ENCODE results near the gene FADS6. TPM values are rescaled to one million over a fixed set of nuclear protein-coding genes. Genes with fewer than 3 reads are reported as not detected.

The FADS6 gene
- total RNA-seq, 1 experiment from 2014 or later = 1.2 TPM

GRCh38 chr17:74924250-74924948 lies 31.0 kb upstream of the FADS6 start, which contains the start of gene OTOP2:
Gene OTOP2 (plus strand): TSS chr17:74924273. CDS start chr17:74924633, 360 bp downstream.
- Histone ChIP-seq H3K4me1 (ENCODE audit: insufficient read depth, low read length) (no peaks in the 10 kb centered on the region), H3T11ph (ENCODE audit: low read length) (no peak within 1 kb of the TSS), H3K23me2 (ENCODE audit: insufficient read length, low read depth, low read length, poor library complexity, severe bottlenecking) (peaks cover 5% of the 10 kb centered on the region), H2BK15ac (ENCODE audit: low read depth, low read length) (no peak within 1 kb of the TSS), H4K5ac (ENCODE audit: insufficient read length, low read depth, low read length) (no peak within 1 kb of the TSS), H3K79me2 (ENCODE audit: insufficient read depth, low read length) (no peaks in the 10 kb centered on the region), H3K14ac (ENCODE audit: insufficient read depth, low read length) (peak within 1 kb of the TSS; percentile 38; the same call in 1 of the 2 replicates), H3K9me3 (ENCODE audit: control insufficient read depth, low read depth, low read length) (no peaks in the 10 kb centered on the region), H3K4me2 (ENCODE audit: insufficient read depth, insufficient read length, low read length) (peak within 1 kb of the TSS; percentile 72), H3K79me1 (ENCODE audit: insufficient read depth, low read depth, low read length, poor library complexity, severe bottlenecking) (no peaks in the 10 kb centered on the region), H3K27ac (ENCODE audit: insufficient read length, low read depth, low read length) (no peak within 1 kb of the TSS), H3K56ac (ENCODE audit: insufficient read length, low read depth, low read length) (no peak within 1 kb of the TSS), H3K18ac (ENCODE audit: insufficient read length, low read depth, low read length) (no peak within 1 kb of the TSS), H3K4ac (ENCODE audit: low read depth, low read length) (no peak within 1 kb of the TSS), H3K9ac (ENCODE audit: extremely low read depth, insufficient read length, low read length) (no peak within 1 kb of the TSS), H2BK120ac (ENCODE audit: low read depth, low read length, poor library complexity, severe bottlenecking) (no peak within 1 kb of the TSS), H2AFZ (ENCODE audit: low read length) (no peak within 1 kb of the TSS), H4K91ac (ENCODE audit: insufficient read length, low read depth, low read length) (no peak within 1 kb of the TSS), H2BK5ac (ENCODE audit: insufficient read length, low read length) (no peak within 1 kb of the TSS), H2AK5ac (ENCODE audit: insufficient read length, low read length) (no peak within 1 kb of the TSS), H2BK12ac (ENCODE audit: insufficient read length, low read depth, low read length) (no peak within 1 kb of the TSS), H3K27me3 (ENCODE audit: insufficient read depth, low read length) (peaks cover 43% of the 10 kb centered on the region), H2BK20ac (ENCODE audit: low read depth, low read length, poor library complexity, severe bottlenecking) (no peak within 1 kb of the TSS), H4K20me1 (ENCODE audit: control insufficient read depth, insufficient read depth, insufficient read length) (no peaks in the 10 kb centered on the region), H4K8ac (replicated peaks; ENCODE audit: insufficient read length, low read depth, low read length) (no peak within 1 kb of the TSS), H3K23ac (ENCODE audit: insufficient read length, low read depth, low read length) (no peak within 1 kb of the TSS)
- no peak for TF ChIP-seq CTCF (conservative IDR thresholded peaks at IDR 0.05)
- Mint-ChIP-seq H3K9me3 (peaks cover 0 to 5% of the 10 kb centered on the region in 2 experiments; a peak in 2 of 5 replicates), H3K4me3 (peak within 1 kb of the TSS; percentile 60 to 80), H3K27ac (no peak within 1 kb of the TSS), H3K36me3 (ENCODE audit: insufficient read depth in 1 of 3, low read depth in 3 of 3) (no peaks in the 10 kb centered on the region), H3K4me1 (peaks cover 15 to 26% of the 10 kb centered on the region in 2 experiments), H3K27me3 (ENCODE audit: low read depth) (peaks cover 86% of the 10 kb centered on the region)
- no peak for DNase-seq
- no CpG with 5 or more reads among the region's 54 CpGs for WGBS (ENCODE audit: extremely low coverage, insufficient read length, low lambda C conversion rate)
